Measurements from ENCODE around the gene PTPRO.

DNA sequence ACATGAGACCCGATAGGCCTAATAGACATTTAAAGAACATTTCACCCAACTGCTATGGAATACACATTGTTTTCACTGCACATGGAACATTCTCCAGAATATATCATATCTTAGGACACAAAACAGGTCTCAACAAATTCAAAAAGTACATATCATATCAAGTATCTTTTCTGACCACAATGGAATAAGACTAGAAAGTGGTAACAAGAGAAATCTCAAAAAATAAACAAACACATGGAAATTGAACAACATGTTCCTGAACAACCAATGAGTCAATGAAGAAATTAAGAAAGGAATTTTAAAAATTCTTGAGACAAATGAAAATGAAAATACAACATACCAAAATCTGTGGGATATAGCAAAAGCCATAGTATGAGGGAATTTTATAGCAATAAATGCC is 208.1 kb downstream of the PTPRO start:
- TF ChIP-seq, protein P1, sequence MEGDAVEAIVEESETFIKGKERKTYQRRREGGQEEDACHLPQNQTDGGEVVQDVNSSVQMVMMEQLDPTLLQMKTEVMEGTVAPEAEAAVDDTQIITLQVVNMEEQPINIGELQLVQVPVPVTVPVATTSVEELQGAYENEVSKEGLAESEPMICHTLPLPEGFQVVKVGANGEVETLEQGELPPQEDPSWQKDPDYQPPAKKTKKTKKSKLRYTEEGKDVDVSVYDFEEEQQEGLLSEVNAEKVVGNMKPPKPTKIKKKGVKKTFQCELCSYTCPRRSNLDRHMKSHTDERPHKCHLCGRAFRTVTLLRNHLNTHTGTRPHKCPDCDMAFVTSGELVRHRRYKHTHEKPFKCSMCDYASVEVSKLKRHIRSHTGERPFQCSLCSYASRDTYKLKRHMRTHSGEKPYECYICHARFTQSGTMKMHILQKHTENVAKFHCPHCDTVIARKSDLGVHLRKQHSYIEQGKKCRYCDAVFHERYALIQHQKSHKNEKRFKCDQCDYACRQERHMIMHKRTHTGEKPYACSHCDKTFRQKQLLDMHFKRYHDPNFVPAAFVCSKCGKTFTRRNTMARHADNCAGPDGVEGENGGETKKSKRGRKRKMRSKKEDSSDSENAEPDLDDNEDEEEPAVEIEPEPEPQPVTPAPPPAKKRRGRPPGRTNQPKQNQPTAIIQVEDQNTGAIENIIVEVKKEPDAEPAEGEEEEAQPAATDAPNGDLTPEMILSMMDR (optimal IDR thresholded peaks at IDR 0.05 in 1 of 3, IDR thresholded peaks at IDR 0.05 in 1 of 3, conservative IDR thresholded peaks at IDR 0.05 in 1 of 3; ENCODE audit: extremely low read depth in 1 of 3, insufficient read depth in 2 of 3, low read length in 3 of 3): no peak
- no peak for TF ChIP-seq EZH2 (IDR thresholded peaks at IDR 0.05; ENCODE audit: low read length)

Data from keratinocyte (primary cell).